Gastrocnemius medialis (tissue), 4 donors: ENCODE results near the gene LBHD2.

Experiments used
- POLR2A ChIP-seq, 2 donors: fragments of 450-650 bp; IDR thresholded peaks; one replicate each; pipeline ENCODE4 v1.6.1; 2017; ENCODE audit warnings: antibody characterized with exemption in 2 of 2, mild to moderate bottlenecking in 2 of 2, moderate library complexity in 2 of 2
- TF ChIP-seq, protein P1 (sequence below), 5 experiments: fragments of 450-650 bp in 3 of 5; fragments of 200-600 bp in 2 of 5; sonication (generic) in 2 of 5; IDR thresholded peaks in 4 of 5; conservative IDR thresholded peaks in 1 of 5; 1 replicate in 4 of 5; 2 replicates in 1 of 5; pipeline ENCODE4 v1.5.1; 2016 to 2019; ENCODE audit warnings: antibody characterized with exemption in 5 of 5, mild to moderate bottlenecking in 3 of 5, moderate library complexity in 3 of 5

DNA sequence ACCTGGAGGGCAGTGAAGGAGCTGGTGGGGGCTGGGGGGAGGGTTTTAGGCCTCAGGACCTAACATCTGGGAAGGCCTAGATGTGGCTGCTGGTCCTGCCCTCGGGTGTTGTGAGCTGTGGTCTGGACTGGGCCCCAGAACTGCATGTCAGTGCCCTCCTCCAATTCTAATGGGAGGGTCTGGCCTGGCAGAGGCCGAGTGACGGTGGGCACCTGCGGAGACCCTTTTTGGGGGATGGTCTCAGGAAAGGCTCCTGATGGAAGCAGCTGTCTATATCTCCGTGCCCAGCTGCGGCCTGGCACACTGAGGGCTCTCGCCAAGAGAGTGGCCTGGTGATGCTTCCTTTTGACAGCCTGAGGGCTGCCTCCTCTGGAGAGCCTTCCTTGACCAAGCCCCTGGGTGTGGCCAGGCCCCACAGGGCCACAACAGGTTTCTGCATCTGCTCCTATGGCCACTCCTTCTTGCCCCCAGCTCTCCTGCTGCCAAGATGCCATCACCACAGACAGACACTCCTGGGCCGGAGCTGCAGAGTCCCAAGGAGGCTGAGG, 15.8 kb downstream of the LBHD2 start:
- TF ChIP-seq, protein P1, sequence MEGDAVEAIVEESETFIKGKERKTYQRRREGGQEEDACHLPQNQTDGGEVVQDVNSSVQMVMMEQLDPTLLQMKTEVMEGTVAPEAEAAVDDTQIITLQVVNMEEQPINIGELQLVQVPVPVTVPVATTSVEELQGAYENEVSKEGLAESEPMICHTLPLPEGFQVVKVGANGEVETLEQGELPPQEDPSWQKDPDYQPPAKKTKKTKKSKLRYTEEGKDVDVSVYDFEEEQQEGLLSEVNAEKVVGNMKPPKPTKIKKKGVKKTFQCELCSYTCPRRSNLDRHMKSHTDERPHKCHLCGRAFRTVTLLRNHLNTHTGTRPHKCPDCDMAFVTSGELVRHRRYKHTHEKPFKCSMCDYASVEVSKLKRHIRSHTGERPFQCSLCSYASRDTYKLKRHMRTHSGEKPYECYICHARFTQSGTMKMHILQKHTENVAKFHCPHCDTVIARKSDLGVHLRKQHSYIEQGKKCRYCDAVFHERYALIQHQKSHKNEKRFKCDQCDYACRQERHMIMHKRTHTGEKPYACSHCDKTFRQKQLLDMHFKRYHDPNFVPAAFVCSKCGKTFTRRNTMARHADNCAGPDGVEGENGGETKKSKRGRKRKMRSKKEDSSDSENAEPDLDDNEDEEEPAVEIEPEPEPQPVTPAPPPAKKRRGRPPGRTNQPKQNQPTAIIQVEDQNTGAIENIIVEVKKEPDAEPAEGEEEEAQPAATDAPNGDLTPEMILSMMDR (IDR thresholded peaks at IDR 0.05 in 4 of 5, conservative IDR thresholded peaks at IDR 0.05 in 1 of 5): no peak
- no peak for TF ChIP-seq POLR2A (IDR thresholded peaks at IDR 0.05)
